HG03045 (cell line): ENCODE results near the gene POU3F2.
A peak's percentile ranks its signal among the peaks of the same experiment; 100 is the strongest.

Source experiments
- ATAC-seq: cut with Tn5 transposase; IDR thresholded peaks from one replicate; pipeline ENCODE4 v1.9.1; 2021; ENCODE audit warnings: mild to moderate bottlenecking, moderate library complexity; ENCODE audit not compliant: unreplicated experiment

The POU3F2 gene

GRCh38 chr6:98843271-98844243 is 9.2 kb downstream of the POU3F2 start:
- no peak for ATAC-seq

DNA sequence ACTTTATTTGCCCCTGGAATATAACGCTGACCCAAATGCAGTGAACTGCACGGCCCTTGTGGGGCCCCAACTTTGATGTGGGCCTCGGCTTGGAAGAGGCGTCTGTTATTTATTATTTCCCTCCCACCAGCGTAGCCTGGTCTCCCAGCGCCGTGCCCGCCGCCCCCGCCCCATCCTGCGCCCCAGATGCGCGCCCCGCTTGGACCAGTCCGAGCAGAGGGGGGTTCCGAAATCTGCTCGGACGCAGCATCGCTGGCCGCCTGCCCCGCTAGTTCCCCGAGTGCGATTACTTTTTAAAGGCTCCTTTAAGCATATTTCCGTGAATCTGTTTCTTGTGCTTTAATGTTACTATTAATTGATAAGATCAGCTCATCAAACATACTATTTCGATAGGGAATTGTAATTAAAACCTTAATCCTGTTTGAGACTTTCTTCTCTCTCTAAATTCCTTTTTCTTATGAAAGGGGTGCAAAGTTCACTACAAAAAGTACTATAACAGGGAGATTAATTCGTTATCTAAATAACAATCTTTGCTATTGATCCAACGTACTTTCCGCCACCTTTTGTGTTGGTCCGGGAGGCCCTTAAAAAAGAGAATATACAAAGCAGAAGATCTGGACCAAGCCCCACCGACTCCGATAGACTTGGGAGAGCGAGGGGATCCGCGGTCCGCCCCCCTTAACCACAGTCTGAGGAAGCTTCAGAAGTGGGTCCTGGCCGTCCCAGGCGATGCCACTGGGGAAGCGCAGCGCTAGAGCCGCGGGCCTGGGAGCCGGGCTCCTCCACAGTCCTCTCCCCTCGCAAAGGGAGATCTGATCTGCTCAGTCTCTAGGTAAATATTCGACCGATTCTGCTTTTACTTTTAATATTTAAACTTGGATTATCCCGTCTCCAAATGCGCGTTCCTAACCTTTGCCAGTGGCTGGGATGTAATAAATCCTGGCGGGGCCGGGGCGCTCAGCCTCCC is 10.2 kb downstream of the POU3F2 start:
- ATAC-seq, result no peak

DNA sequence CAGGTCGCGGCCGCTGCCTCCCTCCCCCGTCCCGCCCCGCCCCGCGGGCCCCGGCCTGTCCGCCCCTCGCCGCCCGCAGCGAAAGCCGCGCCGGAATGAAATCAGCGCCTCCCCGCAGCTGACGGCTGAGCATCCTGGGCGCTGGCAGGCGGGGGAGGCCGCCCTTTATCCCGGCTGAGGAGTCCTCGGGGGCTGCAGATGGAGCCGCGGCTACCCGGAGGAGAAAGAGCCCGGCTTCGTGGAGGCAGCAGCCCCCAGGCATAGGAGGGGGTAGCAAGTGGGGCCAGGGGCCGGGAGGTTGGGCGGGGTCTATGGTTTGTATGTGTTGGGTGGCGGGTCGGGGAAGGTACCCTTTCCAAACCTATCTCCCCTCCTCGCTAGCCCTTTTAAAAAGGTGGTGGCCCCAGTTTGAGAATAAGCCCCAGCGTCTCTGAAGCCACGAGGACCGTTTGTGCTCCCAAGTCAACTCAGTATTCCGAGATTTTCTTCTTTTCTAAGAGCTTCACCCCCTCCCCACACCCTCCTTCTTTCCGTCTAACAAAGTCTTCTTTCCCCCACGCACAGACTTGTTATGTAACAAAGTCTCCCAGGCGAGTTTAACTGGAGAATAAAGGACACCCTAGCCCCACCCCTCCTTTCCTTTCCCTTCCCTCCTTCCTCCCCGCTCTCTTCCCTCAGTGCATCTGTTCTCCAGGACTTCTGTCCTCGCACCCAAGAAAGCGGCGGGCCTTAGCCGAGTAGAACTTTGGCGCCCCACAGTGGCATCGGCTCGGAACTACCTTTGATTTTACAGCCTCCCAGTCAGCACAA is 11.0 kb downstream of the POU3F2 start:
- peak; percentile 63 for ATAC-seq

- no peak for ATAC-seq
Measured at GRCh38 chr6:98846021-98846380, 11.6 kb downstream of the POU3F2 start.

DNA sequence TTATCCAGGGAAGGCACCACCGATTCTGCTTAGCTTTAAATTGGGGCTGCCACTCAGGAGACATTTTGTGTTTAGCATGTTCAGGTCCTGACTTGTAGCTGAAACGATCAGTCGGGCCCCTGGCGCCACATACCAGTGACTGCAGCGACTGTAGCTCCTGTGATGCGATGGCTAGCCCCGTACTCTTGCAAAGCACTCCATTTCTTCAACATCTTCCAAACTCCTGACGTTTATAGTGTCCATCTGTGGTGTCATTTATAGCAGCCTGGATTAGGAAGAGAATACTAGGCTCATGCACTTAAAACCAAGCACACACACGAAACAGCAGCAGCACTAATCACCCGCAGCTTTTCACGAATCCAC is 13.0 kb downstream of the POU3F2 start:
- ATAC-seq, result no peak

- peak; percentile 52 for ATAC-seq
Measured at GRCh38 chr6:98847779-98848538, 13.6 kb downstream of the POU3F2 start.

- no peak for ATAC-seq
Measured at GRCh38 chr6:98848539-98849242, 14.3 kb downstream of the POU3F2 start.

GRCh38 chr6:98864497-98864896 is 30.1 kb downstream of the POU3F2 start:
- no peak for ATAC-seq

- ATAC-seq, result no peak
Measured at GRCh38 chr6:98871057-98871456, 36.7 kb downstream of the POU3F2 start.

GRCh38 chr6:98871821-98872220 is 37.4 kb downstream of the POU3F2 start:
- ATAC-seq, result no peak

- ATAC-seq, result no peak
Measured at GRCh38 chr6:98875375-98875774, 41.0 kb downstream of the POU3F2 start.

GRCh38 chr6:98877250-98877649 is 42.9 kb downstream of the POU3F2 start:
- ATAC-seq, result no peak

DNA sequence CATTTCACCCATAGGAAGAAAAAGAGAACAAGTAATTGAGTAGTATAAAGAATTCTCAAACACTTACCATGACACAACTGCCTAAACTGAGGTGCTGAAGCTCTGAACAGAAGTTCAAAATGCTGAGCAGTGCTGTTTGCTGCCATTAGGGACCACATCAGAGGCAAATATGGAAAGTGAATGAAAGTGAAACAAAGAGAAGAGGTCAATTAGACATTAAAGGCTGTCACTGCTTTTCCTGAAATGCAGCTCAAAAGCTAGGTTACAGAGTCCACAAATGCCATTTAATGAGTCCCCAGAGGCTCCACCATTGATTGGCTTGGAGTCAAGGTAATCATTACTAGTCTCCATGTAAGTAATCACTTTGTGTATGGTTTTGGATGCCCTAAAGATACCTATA is 46.1 kb downstream of the POU3F2 start:
- peak; percentile 84 for ATAC-seq

DNA sequence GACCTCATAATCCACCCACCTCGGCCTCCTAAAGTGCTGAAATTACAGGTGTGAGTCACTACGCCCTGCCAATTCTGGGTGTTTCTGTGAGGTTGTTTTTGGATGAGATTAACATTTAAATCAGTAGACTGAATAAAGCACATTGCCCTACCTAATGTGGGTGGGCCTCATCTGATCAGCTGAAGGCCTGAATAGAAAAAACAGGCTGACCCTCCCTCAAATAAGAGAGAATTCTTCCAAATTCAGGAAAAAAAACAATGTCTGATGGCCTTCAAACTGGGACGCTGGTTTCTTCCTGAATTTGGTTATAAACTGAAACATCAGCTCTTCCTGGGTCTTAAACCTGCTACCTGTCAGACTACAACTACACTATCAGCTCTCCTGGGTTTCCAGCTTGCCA is 51.0 kb downstream of the POU3F2 start:
- no peak for ATAC-seq

DNA sequence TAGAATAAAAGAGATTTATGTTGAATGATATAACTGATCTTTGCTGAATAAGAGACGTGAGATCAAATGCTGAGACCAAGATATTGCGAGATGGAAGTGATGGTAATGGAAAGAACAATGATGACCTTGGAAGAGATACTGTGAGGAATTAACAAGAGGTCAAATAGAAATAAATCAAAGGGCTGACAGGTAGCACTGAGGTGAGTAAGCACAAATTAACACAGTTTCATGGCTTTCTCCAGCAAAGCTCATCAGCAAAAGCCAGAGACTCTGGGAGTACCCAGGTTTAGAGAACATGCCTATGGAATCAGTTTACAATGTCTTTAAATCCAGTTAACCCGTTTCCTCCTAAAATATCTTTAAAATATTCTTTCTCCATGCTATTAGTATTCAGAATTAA is 53.3 kb downstream of the POU3F2 start:
- ATAC-seq, result no peak
